HG03139 (cell line): Measurements from ENCODE around the gene STK35.
"Not testable (repeated sequence)": the region's sequence is repeated elsewhere in the genome, so short reads cannot be mapped to it uniquely, and the experiment has no call there.

Source experiments
- ATAC-seq: cut with Tn5 transposase; IDR thresholded peaks from one replicate; pipeline ENCODE4 v1.9.1; 2021; ENCODE audit not compliant: unreplicated experiment

STK35 gene

DNA sequence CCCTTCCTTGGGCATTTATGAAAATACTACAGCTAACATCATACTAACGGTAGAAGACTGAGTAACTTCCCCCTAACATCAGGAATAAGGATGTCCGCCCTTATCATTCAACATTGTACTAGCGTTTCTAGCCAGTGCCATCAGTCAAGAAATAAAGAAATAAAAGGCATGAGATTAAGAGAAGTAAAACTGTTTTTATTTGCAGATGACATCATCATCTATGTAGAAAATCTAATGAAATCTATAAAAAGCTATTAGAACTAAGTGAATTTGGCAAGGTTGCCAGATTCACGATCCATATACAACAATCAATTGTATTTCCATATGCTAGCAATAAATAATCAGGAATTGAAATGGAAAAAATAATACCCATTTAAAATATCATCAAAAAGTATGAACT lies 54.6 kb downstream of the STK35 start:
- no peak for ATAC-seq

DNA sequence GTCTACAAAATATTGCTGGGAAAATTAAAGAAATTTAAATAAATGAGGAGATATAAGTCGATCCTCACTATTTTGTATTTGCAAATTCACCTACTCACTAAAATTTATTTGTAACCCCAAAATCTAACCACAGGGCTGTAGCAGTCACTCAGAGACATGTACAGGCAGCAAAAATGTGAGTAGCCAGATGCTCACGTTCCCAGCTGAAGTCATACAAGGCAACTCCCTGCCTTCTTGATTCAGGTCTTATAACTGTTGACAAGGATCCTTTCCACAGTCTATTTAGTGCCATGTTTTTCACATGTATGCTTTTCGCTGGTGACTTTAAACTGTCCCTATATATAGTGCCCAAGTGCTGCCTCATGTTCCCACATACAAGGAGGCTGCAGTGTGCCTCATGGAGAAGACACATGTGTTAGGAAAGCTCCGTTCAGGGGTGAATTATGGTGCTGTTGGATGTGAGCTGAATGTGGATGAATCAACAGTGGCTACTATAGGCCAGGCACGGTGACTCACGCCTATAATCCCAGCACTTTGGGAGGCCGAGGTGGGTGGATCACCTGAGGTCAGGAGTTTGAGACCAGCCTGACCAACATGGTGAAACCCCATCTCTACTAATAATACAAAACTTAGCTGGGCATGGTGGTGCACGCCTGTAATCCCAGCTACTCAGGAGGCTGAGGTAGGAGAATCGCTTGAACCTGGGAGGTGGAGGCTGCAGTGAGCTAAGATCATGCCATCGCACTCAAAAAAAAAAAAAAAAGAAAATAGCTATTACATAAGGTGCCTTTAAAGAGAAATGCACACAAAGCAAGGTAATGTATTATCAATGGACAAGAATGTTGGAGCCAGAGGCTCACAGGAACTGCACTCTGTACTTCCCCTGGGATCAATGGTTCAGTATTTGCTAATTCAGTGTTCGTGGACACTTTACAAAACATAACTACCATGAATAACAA lies 55.3 kb downstream of the STK35 start:
- no peak for ATAC-seq

- no peak for ATAC-seq
These were observed 60.6 kb downstream of the STK35 start for GRCh38 chr20:2162125-2162822.

DNA sequence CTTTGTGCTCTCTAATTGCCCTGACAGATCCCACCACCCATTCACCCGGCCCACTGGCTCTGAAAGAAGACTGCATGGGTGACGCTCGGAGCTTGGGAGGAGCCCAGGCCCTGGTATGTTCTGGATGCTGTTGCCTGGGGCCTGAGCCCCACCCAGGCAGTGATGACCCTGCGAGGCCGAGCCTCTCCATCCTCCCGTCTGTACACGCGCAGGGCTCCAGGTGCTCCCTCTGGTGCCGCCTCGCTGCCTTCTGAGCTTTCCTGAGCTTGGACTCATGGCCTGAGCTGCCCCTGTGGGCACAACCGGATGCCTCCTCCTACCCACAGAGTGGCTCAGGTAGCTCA lies 61.2 kb downstream of the STK35 start:
- ATAC-seq, result no peak

- ATAC-seq, result no peak
These were observed 61.7 kb downstream of the STK35 start for GRCh38 chr20:2163312-2163711.

DNA sequence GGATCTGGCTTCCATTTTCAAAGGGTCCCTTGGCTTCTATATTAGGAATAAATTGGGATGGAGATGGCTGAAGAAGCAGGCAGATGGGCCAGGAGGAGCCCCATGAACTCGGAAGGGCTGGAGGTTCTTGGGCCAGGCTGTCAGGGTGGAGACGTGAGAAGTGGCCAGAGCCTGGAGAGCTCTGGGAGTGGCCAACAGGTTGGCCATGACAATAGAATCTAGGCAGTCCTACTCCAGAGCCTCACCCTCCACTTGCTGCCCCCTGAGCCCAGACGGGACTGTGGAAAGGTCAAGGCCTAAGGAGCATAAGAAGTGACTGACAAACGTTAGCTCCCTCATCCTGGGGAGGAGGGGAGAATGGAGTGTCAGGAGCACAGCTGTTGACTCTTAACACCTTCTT lies 62.1 kb downstream of the STK35 start:
- ATAC-seq, result no peak

DNA sequence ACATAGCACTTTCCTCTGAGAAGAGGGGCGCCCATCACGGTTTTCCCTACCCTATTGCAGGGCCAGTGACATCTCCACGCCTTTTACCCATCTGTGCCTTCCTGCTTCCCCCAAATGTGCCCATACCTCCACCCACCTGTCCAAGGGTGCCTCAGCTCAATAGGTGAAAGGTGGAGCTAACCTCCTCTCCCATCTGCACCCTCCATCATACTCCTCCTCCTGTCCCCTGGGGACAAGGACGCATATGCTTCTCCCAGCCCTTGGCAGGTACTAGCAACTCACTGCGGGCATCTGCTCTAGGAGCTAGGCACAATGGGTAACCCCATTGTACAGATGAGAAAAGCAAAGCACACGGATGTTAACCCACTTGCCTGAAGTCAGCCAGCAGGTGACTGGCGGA lies 62.8 kb downstream of the STK35 start:
- no peak for ATAC-seq

DNA sequence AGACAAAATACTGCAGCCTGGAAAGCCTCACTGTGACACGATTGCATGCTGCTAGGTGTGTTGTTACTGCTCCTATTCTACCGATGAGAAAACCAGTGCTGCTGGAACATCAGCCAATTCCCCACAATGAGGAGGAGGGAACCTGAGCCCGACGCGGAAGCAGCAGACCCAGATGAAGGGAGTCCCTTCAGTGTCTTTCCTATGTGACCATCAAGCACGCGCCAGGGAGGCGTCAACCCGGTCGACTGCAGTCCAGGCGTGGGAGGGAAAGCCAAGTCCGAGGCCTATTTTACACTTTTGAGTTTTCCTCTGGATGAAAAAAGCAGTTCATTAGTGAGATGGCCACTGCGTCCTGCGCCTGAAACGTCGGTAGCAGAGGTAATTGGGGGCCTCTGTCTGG lies 63.3 kb downstream of the STK35 start:
- ATAC-seq, result no peak

DNA sequence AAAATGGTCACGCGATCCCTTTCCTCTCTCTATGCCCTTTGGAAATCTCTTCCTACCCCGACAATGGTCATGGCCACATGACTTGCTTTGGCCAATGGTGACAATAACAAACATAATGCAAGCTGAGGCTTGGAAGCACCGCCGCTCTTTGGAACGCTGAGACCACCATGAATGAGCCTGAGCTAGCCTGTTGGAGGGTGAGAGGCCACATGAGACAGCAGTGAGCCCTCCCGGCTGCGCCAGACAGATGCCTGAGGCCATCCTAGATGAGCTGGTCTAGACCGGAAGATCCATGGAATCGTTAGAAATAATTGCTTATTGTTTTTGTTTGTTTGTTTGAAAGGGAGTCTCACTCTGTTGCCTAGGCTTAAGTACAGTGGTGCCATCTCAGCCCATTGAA lies 64.2 kb downstream of the STK35 start:
- no peak for ATAC-seq

- no peak for ATAC-seq
These were observed 65.5 kb downstream of the STK35 start for GRCh38 chr20:2167112-2167511.

- no peak for ATAC-seq
These were observed 67.3 kb downstream of the STK35 start for GRCh38 chr20:2168946-2169345.

- ATAC-seq, result no peak
These were observed 67.9 kb downstream of the STK35 start for GRCh38 chr20:2169456-2170088.

- no peak for ATAC-seq
These were observed 68.8 kb downstream of the STK35 start for GRCh38 chr20:2170404-2170803.

- no peak for ATAC-seq
These were observed 69.7 kb downstream of the STK35 start for GRCh38 chr20:2171266-2171790.

- ATAC-seq, result not testable (repeated sequence)
These were observed 70.2 kb downstream of the STK35 start for GRCh38 chr20:2171840-2172239.

GRCh38 chr20:2172305-2173175 lies 70.9 kb downstream of the STK35 start:
- ATAC-seq, result no peak

DNA sequence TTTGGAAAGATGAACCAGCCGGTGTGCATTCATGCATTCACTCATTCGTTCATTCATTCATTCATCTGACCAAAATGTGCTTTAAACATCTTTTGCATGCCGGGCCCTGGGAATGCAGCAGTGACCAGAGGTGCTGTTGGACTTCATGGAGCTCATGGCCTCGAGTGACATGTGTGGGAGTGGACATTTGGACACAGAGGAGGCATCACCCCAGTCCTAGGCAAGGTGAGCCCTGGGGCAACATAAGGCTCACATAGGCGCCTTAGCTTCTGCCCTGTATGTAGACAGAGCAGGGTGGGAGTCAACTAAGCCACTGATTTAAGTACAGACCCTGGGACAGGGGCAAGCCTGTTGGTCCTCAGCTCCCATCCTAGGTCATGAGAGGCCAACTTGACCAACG lies 71.6 kb downstream of the STK35 start:
- ATAC-seq, result no peak

- ATAC-seq, result no peak
These were observed 72.4 kb downstream of the STK35 start for GRCh38 chr20:2174067-2174466.

DNA sequence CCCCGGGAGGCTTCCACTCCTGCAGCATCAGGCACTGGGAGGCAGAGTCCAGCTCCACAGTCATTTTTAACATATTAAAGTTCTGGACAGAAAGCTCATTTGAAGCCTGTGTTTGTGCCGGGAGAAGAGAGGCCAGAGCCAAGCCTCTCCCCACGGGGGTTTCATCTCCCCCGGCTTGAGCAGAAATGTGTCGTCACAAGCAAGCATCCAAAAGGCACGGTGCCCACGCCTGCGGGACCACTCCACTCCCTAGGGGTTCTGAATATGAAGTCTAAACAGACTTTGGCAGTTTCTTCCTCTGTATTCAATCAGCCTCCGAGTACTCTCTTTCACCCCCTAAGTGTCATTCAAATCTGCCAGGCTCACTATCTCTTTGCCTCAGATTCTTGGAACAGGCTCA lies 75.3 kb downstream of the STK35 start:
- ATAC-seq, result no peak

DNA sequence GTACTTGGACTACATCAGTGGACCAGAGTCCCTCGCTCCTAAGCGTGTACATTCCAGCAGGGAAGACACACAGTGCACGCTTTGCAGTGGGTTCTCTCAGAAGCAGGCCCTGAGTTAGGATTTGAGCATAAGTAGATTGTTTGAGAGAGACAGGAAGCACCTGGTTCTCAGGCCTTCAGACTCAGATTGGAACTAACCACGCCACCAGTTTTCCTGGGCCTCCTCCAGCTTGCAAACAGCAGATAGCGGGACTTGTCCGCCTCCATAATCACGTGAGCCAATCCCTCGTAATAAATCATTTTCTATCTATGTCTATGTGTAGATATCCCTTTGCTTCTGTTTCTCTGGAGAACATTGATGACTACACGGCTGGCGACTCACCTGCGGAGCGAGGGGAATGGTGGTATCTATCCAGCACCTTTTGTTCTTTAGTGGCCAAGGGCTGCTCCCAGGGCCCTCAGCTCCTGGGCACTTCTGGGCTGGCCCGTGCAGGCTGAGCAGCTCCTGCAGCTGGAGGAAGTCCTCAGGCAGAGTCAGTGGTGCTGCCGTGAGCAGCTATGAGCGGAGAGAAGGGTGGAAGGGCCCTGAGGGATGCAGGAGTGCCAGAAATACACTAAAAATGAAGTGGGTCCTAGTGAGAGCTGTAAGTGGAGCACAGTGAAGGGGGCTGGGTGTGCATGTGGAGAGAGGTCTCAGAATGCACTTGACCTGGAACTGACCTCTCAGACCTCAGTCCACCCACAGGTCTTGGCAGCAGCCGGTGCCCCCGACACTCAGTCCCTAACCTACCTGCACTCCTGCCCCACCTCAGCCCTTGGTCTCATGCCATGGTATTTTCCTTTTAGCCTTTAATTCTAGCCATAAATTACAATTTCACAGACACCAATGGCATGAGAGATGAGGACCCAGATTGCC lies 76.9 kb downstream of the STK35 start:
- no peak for ATAC-seq
